Measurements from ENCODE around the gene CDK5.
A peak's percentile ranks its signal among the peaks of the same experiment; 100 is the strongest.
"Not testable (repeated sequence)": the region's sequence is repeated elsewhere in the genome, so short reads cannot be mapped to it uniquely, and the experiment has no call there.

The CDK5 gene

DNA sequence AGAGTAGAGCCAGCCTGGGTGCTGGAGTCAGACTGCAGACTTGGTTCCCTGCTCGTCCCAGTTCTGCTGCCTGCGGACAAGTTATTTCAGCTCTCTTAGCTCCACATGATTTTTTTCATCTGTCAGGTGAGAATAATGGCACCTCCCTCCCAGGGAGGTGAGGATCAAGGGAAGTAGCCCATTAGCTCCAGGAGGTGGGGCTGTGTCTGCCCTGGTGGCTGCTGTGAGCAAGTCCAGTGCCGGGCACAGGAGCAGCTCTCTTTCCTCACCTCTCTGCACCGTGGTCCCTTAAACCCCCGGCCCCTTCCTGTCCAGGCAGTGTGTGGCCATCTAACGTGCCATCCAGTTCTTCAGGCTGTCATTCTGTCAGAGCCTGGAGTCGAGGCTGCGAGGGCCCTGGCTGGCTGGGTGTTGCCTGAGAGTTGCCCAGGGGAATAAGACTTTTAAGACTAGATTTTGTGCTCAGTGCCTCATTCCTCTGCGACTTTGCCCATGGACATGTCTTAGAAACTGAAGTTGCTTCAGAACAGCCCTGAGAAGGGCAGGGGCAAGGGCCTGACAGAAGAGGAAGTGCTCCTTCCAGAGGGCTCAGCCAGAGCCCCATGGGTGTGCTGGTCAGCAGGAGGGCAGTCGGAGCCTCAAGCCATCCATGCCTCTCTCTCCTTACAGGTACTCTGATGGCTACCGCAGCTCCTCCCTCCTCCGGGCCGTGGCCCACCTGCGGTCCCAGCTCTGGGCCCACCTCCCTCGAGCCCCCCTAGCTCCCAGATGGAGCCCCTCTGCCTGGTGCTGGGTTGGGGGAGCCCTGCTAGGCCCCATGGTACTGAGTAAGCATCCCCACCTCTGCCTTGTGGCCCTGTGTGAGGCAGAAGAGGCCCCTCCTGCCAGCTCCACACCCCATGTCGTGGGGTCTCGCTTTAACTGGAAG, 24.5 kb downstream of the CDK5 start:
- DNase-seq: peak; percentile 24

DNA sequence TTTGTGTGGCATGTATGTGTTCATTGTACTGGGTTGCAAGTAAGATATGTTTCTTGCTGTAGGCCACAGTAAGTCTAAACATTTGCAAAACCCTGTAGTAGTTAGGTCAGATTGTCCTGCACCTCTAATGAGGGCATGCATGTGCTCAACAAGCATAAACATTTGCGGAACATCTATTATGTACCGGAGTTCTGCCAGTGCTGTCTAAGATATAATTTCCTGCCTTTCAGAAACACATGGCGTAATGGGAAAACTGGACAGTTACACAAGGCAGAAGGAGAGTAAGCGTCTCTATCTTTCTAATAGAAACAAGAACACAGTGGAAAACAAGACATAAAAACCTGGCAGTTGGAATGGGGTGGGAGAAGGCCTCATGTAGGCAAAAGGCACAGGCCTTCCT, 26.7 kb downstream of the CDK5 start:
- no peak for DNase-seq

DNA sequence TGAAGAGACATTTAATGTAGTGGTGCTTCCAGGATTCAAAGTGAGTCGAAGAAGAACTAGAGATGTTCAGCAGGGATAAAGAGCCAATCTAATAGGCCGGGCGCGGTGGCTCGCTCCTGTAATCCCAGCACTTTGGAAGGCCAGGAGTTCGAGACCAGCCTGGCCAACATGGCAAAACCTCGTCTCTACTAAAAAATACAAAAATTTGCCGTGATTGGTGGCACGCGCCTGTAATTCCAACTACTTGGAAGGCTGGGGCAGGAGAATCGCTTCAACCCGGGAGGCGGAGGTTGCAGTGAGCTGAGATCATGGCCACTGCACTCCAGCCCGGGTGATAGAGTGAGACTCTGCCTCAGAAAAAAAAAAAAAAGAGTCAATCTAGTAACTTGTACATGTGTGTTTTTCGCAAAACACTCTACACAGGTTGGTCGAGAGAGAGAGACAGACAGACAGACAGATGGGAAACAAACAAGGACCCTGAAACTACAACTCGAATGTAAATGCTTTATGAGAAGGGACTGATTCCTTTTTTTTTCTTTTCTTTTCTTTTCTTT, 28.7 kb downstream of the CDK5 start:
- no peak for DNase-seq

DNA sequence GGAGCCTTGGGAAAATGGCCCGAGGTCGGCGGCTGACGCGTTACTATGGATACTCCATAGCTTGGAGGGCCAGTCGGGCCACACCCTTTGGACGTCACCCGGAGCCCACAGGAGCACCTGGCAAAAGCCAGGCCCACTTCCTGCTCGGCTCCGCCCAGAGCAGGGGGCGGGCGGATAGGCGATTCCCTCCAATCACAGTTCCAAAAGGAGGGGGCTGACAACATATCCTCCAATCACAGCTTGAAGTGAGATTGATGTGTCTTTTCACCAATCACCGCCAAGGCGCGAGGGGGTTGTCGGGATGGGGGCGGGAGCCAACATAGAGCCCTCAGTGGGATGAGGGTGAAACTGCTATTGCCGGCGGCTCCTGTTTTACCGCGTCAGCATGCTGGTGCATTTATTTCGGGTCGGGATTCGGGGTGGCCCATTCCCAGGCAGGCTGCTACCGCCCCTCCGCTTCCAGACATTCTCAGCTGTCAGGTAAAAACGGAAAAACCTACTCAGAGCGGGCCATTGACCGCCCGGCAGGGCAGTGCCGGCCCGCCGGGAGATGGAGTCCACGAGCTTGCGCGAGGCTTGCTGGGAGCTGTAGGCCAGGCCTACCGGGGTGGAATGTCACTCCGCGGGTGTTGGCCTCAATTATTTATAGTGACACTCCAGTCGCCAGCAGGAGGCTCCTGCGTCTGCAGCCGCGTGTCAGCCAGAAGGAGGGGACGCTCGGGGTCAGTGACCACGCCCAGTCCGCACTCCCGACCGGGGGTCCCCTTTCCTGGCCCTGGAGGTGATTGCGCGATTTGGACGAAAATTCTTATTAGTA, 29.4 kb downstream of the CDK5 start, which contains the start of gene ABCB8:
TSS of gene ABCB8 (plus strand) at position 320 of the 817 bp plus-strand sequence. CDS start at position 386, 66 bp downstream.
- DNase-seq: peak; percentile 99

DNA sequence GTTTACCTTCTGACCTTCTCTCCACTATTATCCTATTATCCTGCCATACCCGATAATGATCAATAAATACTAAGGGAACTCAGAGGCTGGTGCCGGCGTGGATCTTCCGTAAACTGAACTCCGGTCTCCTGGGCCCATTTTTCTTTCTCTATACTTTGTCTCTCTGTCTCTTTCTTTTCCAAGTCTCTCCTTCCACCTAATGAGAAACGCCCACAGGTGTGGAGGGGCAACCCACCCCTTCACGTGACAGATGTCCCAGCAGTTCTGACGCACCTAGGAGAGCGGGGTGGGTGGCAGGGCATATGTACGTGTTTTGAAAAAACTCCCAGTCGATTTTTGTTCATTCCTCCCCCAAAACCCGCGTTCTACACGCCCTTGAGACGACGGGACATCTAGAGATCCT, 30.0 kb downstream of the CDK5 start:
- not testable (repeated sequence) for DNase-seq

DNA sequence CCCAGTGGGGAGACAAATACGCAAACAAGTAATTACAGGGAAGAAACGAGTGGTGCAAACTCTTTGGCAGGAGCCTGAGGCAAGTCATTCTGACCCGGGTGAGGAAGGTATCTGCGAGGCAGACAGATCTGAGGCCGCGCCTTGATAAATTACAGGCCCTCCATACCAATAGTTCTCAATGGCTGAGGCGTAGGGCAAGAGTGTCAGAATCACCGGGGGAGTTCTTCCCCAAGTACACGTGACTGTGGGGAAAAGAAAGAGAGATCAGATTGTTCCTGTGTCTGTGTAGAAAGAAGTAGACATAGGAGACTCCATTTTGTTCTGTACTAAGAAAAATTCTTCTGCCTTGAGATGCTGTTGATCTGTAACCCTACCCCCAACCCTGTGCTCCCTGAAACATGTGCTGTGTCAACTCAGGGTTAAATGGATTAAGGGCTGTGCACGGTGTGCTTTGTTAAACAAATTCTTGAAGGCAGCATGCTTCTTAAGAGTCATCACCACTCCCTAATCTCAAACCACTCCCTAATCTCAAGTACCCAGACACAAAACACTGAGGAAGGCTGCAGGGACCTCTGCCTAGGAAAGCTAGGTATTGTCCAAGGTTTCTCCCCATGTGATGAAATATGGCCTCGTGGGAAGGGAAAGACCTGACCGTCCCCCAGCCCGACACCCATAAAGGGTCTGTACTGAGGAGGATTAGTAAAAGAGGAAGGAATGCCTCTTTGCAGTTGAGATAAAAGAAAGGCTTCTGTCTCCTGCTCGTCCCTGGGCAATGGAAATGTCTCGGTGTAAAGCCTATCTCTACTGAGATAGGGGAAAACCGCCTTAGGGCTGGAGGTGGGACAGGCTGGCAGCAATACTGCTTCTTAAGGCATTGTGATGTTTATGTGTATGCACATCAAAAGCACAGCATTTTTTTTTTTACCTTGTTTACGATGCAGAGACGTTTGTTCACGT, 30.6 kb downstream of the CDK5 start:
- DNase-seq: peak; percentile 88

DNA sequence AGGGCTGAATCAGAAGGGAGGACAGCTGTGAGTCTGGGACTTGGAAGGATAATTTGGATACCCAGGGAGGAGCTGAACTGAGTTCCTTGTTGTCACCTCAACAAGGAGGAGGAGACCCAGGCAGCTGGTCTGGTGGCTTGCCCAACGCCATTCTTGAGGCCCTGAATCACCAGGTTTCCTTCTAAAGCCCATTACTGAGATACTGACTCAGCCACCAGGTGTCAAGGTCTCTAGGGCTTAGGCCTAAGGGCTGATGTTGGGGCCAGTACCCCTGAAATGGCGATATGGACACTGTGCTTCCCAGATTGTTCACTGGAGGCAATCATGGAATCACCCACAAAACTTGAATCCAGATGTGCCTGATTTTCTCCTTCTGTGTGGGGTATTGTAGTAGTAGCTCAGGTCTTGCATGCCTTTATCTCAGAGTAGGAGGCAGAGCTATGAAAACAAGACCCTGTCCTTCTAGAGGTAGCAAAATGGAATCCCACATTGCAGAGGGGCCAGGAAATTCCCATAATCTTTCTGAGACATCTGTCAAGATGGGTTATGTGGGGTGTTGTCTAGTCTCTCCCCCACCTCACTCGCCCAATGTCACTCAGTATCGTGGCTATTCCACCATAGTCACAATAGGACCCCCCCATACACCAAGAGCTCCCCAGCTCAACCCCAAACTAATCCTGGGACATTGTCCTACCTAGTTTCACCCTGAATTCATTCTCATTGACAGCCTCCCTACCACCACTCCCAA, 31.6 kb downstream of the CDK5 start:
- peak; percentile 40 for DNase-seq

DNA sequence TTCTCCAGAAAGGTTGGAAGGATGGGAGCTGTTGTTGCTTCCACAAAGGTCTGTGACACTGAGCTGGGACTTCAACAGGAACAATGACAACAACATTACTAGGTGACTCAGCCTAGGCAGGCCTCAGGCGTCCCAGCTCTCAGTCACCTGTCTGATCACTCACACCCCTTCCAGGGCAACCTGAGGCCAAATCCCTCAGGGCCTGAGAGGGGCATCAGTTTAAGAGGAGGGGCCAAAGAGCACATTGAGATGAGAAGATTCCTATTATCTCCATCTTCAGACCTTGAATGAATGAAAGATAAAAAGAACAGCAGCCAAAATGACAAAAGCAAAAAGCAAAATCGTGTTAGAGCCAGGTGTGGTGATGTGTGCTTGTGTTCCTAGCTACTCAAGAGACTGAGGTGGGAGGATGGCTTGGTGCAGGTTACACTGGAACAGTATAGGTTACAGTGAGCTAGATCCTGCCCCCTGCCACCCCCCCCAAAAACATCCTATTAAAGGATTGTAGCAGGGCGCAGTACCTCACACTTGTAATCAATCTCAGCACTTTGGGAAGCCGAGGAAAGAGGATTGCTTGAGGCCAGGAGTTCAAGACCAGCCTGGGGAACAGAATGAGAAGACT, 33.2 kb downstream of the CDK5 start, which contains the start of gene ATG9B:
TSS of gene ATG9B (minus strand) at position 60 of the 622 bp plus-strand sequence. CDS start 71 bp downstream, outside the sequence.
- peak; percentile 33 for DNase-seq

DNA sequence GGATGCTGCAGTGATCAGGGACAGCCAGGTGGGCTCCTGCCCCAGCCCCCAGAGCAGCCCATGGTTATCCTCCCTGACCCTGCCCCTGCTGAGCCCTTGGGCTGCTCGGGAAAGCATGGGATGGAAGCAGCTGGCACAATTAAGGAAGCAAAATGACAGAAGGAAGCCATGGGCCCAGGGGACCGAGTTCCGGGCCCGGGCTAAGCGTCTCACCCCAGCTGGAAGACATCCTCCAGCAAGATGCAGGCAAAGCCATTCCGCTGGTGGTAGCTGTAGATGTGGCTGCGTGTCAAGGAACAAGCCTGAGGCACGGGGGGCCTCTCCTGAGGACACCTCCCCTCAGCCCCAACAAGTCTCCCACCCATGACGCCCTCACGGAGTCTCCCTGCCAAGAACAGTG, 34.5 kb downstream of the CDK5 start:
- DNase-seq: peak; percentile 46

DNA sequence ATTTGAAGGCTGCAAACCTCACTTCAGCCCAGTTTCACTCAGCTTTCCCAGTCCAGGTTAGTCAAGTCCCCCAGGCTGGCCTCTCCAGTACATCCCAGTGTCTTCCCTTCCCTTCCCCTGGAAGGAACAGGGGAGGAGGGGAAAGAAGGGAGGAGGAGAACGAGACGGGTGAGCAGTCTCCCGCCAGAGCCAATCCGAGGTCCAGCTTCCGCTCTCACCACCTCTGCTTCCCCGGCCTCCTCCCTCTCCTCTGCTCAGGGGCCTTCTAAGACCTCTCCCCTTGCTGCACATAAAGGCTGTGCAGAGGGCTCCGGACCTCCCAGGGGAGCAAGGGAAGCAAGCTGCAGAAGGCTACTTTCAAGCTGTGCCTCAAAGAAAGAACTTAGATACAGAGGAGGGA, 37.5 kb downstream of the CDK5 start:
- peak; percentile 23 for DNase-seq

DNA sequence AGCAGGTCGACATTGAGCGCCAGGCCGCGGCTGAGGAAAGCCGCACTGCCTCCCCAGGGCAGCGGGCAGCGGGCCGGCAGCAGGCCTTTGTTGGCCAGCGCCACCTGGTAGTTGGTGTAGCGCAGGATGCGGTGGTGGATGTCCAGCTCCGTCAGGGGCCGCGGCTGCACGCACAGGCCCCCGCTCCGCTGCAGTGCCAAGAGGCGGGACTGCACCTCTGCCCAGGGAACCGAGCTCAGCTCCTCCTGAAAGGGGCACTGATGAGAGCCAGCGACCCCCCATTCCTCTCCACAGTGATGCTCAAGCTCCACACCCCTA, 38.6 kb downstream of the CDK5 start:
- no peak for DNase-seq

DNA sequence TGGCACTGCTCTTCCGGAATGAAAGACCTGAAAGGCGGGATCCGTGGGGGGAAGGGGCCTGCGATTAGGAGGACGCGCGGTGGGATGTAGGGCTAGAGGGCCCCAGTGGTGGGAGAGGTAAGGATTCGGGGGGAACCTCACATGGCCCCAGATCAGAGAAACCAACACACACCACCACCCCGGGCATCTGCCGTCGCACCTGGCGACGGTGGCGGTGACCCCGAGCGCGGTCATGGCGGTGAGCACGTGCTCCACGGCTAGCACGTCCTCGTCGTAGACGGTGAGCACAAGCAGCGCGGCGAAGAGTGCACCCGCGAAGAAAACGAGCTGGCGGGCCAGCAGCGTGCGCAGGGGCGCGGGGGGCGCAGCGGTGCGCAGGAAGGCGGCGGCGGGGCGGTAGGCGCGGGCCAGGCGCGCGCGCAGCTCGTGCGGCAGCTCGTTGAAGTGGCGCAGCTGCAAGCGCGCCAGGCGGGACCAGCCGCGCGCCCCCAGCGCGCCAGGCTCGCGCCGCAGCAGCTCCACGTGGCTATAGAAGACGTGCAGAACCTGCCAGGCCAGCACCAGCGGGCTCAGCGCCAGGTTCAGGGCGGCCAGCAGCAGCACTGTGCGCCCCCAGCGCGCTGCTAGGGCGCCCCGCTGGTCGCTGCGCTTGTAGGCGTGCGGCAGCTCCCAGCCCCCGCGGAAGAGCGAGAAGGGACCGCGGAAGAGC, 39.1 kb downstream of the CDK5 start:
- DNase-seq: no peak

DNA sequence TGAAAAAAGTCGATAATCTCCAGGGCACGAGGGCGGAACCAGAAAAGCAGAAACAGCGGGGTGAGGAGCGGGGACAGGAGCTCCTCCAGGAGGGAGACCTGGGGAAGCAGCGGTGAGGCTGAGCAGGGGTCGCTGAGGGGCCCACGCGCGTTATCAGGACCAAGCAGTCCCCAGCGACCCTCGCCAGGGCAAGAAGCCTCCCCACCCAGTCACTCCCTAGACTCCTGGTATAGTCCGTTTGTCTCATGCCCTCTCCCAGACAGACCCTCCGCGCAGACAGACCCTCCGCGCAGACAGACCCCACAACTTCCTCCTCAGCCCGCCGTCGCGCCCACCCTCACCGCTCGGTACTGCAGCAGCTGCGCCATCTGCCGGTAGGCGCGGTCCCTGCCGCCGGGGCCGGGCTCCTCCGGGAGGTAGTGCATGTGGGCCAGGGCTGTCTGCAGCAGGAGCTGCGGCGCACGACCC, 39.7 kb downstream of the CDK5 start:
- peak; percentile 85 for DNase-seq

DNA sequence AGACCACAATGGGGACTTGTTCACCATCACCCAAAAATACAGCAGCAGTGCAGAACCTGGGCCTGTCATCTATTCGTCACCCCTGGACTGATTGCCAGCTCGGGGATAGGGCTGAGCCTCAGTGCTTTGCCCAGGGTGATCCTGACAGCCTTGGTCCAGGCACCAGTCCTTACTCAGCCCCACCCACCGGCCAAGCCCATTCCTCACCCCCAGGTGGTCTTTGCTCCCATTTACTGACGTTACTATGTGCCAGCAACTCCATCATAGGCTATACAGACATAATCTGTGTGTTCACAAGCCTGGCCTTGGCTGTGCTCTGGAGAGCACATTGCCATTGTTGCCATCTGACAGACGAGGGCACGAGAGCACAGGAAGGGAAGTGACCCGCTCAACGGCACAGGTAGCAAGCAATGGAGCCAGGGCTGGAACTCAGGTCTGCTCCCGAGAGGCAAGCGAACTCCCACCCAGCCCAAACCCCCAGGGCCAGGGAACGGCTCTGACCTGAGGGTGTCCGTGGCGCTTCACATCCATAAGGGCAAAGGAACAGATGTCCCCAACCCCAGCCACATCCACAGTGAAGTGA, 40.2 kb downstream of the CDK5 start:
- DNase-seq: no peak

DNA sequence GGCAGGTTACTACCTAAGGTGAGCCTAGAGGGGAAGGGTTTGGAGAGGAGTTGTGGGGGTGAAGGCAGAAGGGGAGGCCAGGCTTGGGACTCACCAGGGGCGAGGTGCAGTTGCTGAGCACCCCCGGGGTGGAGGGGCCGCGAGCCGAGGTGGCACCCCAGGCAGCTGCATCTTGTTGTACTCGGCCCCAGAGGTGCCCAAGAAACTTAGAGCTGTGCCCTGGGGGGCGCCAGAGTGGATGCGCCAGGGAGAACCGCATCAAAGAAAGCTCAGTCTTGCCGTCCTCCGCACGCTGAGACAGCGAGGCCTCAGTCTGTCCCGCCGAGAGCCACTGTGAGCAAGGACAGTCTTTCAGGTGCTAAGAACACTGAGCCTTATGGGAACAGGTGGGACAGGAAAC, 40.8 kb downstream of the CDK5 start:
- no peak for DNase-seq

DNA sequence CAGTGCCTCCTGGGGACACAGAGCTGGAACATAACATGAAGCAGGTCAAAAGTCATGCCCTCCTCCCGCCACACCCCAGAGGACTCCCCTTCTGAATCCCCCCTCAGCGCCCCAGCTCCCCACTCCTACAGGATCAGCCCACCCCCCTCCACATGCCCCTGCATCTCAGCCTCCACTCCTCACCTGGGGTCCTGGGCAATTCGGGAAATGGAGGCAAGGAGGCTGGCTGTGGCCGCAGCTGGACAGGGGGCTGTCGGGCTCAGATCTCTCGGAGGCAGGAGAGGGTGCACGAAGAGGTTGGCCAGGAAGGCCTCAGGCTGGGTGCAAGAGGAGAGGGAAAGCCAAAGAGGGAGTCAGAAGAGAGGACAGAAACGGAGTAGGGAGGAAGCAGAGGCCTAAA, 41.2 kb downstream of the CDK5 start:
- no peak for DNase-seq

DNA sequence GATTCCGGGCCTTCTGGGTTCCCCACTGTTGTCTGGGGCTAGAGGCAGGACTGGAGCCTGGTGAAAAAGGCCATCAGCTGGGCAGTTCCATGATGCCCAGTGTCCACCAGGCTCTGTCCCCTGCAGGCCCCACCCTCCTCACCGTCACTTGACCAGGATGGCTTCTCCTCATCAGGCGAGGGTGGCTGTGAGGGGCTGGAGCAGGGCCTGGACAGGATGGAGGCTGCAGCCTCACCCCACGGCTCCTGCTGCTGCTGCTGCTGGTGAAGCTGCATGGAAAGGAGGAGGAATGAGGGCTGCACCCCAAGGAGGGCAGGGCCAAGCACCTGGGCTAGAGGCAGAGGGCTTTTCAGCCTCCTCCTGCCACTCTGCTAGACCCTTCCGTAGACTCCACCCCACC, 41.7 kb downstream of the CDK5 start:
- no peak for DNase-seq

DNA sequence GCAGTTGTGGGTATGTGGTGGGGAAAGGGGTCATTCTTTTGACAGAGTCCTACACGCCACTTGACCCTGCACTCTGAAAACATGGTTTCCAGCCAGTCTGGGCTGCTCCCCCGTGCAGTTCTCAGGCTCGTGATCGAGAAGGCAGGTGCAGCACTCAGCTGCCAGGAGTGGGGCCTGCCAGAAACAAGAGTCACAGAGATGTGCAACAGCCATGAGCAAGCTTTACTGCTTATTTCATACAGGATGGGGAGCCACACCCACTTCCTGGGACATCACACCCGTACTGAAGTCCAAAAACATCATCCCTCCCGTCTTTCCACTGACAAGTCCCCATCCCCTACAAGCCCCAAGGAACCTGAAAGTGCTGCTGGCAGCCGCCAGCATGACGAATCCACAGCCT, 42.7 kb downstream of the CDK5 start:
- DNase-seq: no peak

DNA sequence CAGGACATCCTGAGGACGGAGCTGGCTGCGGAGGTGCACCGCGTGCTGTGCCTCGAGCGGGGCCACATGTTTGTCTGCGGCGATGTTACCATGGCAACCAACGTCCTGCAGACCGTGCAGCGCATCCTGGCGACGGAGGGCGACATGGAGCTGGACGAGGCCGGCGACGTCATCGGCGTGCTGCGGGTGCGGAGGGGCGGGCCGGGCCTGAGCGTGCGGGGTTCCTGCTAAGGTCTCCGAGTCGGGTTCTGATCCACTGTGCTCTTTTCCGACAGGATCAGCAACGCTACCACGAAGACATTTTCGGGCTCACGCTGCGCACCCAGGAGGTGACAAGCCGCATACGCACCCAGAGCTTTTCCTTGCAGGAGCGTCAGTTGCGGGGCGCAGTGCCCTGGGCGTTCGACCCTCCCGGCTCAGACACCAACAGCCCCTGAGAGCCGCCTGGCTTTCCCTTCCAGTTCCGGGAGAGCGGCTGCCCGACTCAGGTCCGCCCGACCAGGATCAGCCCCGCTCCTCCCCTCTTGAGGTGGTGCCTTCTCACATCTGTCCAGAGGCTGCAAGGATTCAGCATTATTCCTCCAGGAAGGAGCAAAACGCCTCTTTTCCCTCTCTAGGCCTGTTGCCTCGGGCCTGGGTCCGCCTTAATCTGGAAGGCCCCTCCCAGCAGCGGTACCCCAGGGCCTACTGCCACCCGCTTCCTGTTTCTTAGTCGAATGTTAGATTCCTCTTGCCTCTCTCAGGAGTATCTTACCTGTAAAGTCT, 43.8 kb downstream of the CDK5 start:
- DNase-seq: peak; percentile 91

Measured in NCI-H82 (cell line).